Suprapubic skin (tissue), 4 donors: ENCODE results near the gene KLF13.

Experiments used
- CTCF ChIP-seq, 2 donors: fragments of 200-600 bp in 1 of 2; fragments of 450-650 bp in 1 of 2; sonication (generic) in 1 of 2; IDR thresholded peaks; one replicate each; pipeline ENCODE4 v1.5.1; 2016 to 2019; ENCODE audit warnings: antibody characterized with exemption in 2 of 2, mild to moderate bottlenecking in 1 of 2, moderate library complexity in 1 of 2
- EP300 ChIP-seq: sonication (generic); formaldehyde crosslinking; IDR thresholded peaks from one replicate; pipeline ENCODE4 v1.6.1; 2017; ENCODE audit warnings: antibody characterized with exemption
- POLR2A ChIP-seq, 2 donors: fragments of 450-650 bp; IDR thresholded peaks; one replicate each; pipeline ENCODE4 v1.6.1; 2017; ENCODE audit warnings: antibody characterized with exemption in 2 of 2, mild to moderate bottlenecking in 2 of 2, moderate library complexity in 2 of 2
- POLR2AphosphoS5 ChIP-seq, 3 donors: sonication (generic); formaldehyde crosslinking; IDR thresholded peaks; one replicate each; pipeline ENCODE4 v1.6.1; 2017; ENCODE audit warnings: antibody characterized with exemption in 3 of 3

GRCh38 chr15:31403606-31404005, 77.0 kb downstream of the KLF13 start:
- TF ChIP-seq POLR2A (IDR thresholded peaks at IDR 0.05) (no peak), CTCF (IDR thresholded peaks at IDR 0.05) (no peak), POLR2AphosphoS5 (IDR thresholded peaks at IDR 0.05) (no peak), EP300 (no peak)
